Measurements from ENCODE around the gene MALRD1. TPM values are rescaled to one million over a fixed set of nuclear protein-coding genes. Genes with fewer than 3 reads are reported as not detected.

The MALRD1 gene
- total RNA-seq, 2 experiments from 2014 or later = not detected

- no peak for ATAC-seq
- CTCF ChIA-PET = no interaction called here
- H3K4me1 Mint-ChIP-seq = no peaks in the 10 kb centered on the region
- H3K27me3 Mint-ChIP-seq = no peaks in the 10 kb centered on the region
- no peaks in the 10 kb centered on the region for H3K36me3 Mint-ChIP-seq (ENCODE audit: low read depth)
- H3K9me3 Mint-ChIP-seq (ENCODE audit: low read depth) = peaks cover 7% of the 10 kb centered on the region
- no peak overlapping the region for H3K27ac Mint-ChIP-seq
- H3K4me3 Mint-ChIP-seq = no peak overlapping the region
- POLR2A ChIA-PET = no interaction called here
- no peak for DNase-seq
- intact Hi-C loops (cut with DNase I, micrococcal nuclease) = no loop called here
Measured at GRCh38 chr10:19048891-19049290, 290 bp downstream of the MALRD1 start.

- ChIA-PET CTCF (no interaction called here), POLR2A (no interaction called here)
- ATAC-seq (no peak), DNase-seq (no peak)
- Mint-ChIP-seq H3K27ac (no peak overlapping the region), H3K4me3 (no peak overlapping the region), H3K36me3 (ENCODE audit: low read depth) (no peaks in the 10 kb centered on the region), H3K27me3 (no peaks in the 10 kb centered on the region), H3K9me3 (ENCODE audit: low read depth) (peaks cover 7% of the 10 kb centered on the region), H3K4me1 (no peaks in the 10 kb centered on the region)
- intact Hi-C loops (cut with DNase I, micrococcal nuclease) = no loop called here
Measured at GRCh38 chr10:19049567-19049966, 966 bp downstream of the MALRD1 start.

GRCh38 chr10:19054289-19054835, 5.8 kb downstream of the MALRD1 start:
- no peaks in the 10 kb centered on the region for H3K4me1 Mint-ChIP-seq
- DNase-seq (no peak), ATAC-seq (no peak)
- no peaks in the 10 kb centered on the region for H3K27me3 Mint-ChIP-seq
- H3K36me3 Mint-ChIP-seq (ENCODE audit: low read depth) = no peaks in the 10 kb centered on the region
- intact Hi-C loops (cut with DNase I, micrococcal nuclease) = no loop called here
- POLR2A ChIA-PET = no interaction called here
- CTCF ChIA-PET = no interaction called here
- no peak overlapping the region for H3K27ac Mint-ChIP-seq
- peaks cover 7% of the 10 kb centered on the region for H3K9me3 Mint-ChIP-seq (ENCODE audit: low read depth)
- H3K4me3 Mint-ChIP-seq = no peak overlapping the region

- Mint-ChIP-seq H3K36me3 (ENCODE audit: low read depth) (no peaks in the 10 kb centered on the region), H3K27ac (no peak overlapping the region), H3K9me3 (ENCODE audit: low read depth) (peaks cover 13% of the 10 kb centered on the region), H3K4me3 (no peak overlapping the region), H3K27me3 (no peaks in the 10 kb centered on the region), H3K4me1 (no peaks in the 10 kb centered on the region)
- ChIA-PET CTCF (interaction anchor here (0.6 kb wide), 1 partner anchor 110 kb away, joined by 3 read pairs; no protein-coding TSS in a partner anchor), POLR2A (no interaction called here)
- intact Hi-C loops (cut with DNase I, micrococcal nuclease) = no loop called here
- ATAC-seq (no peak), DNase-seq (no peak)
Measured at GRCh38 chr10:19058046-19058445, 9.4 kb downstream of the MALRD1 start.

- Mint-ChIP-seq H3K27ac (no peak overlapping the region), H3K4me1 (no peaks in the 10 kb centered on the region), H3K36me3 (ENCODE audit: low read depth) (no peaks in the 10 kb centered on the region), H3K27me3 (no peaks in the 10 kb centered on the region), H3K4me3 (no peak overlapping the region), H3K9me3 (ENCODE audit: low read depth) (peaks cover 13% of the 10 kb centered on the region)
- DNase-seq (no peak), ATAC-seq (no peak)
- intact Hi-C loops (cut with DNase I, micrococcal nuclease) = no loop called here
- ChIA-PET CTCF (no interaction called here), POLR2A (no interaction called here)
Measured at GRCh38 chr10:19063986-19064385, 15.4 kb downstream of the MALRD1 start.

GRCh38 chr10:19071946-19072345, 23.3 kb downstream of the MALRD1 start:
- no peak for DNase-seq
- H3K27me3 Mint-ChIP-seq = no peaks in the 10 kb centered on the region
- POLR2A ChIA-PET = no interaction called here
- intact Hi-C loops (cut with DNase I, micrococcal nuclease) = no loop called here
- no peaks in the 10 kb centered on the region for H3K4me1 Mint-ChIP-seq
- no peak for ATAC-seq
- no peak overlapping the region for H3K27ac Mint-ChIP-seq
- CTCF ChIA-PET = interaction anchor here (0.8 kb wide), 1 partner anchor 1338 kb away, joined by 3 read pairs; no protein-coding TSS in a partner anchor
- no peaks in the 10 kb centered on the region for H3K9me3 Mint-ChIP-seq (ENCODE audit: low read depth)
- H3K4me3 Mint-ChIP-seq = no peak overlapping the region
- H3K36me3 Mint-ChIP-seq (ENCODE audit: low read depth) = no peaks in the 10 kb centered on the region

GRCh38 chr10:19077276-19077675, 28.7 kb downstream of the MALRD1 start:
- no peak overlapping the region for H3K4me3 Mint-ChIP-seq
- no peaks in the 10 kb centered on the region for H3K4me1 Mint-ChIP-seq
- H3K27ac Mint-ChIP-seq = no peak overlapping the region
- intact Hi-C loops (cut with DNase I, micrococcal nuclease) = no loop called here
- H3K36me3 Mint-ChIP-seq (ENCODE audit: low read depth) = no peaks in the 10 kb centered on the region
- H3K27me3 Mint-ChIP-seq = no peaks in the 10 kb centered on the region
- no peak for DNase-seq
- ChIA-PET CTCF (no interaction called here), POLR2A (no interaction called here)
- ATAC-seq = no peak
- peaks cover 2% of the 10 kb centered on the region for H3K9me3 Mint-ChIP-seq (ENCODE audit: low read depth)

GRCh38 chr10:19096501-19097073, 48.0 kb downstream of the MALRD1 start:
- no peak overlapping the region for H3K27ac Mint-ChIP-seq
- peaks cover 2% of the 10 kb centered on the region for H3K36me3 Mint-ChIP-seq (ENCODE audit: low read depth)
- no peak overlapping the region for H3K4me3 Mint-ChIP-seq
- ATAC-seq (no peak), DNase-seq (no peak)
- CTCF ChIA-PET = no interaction called here
- H3K4me1 Mint-ChIP-seq = no peaks in the 10 kb centered on the region
- no peaks in the 10 kb centered on the region for H3K9me3 Mint-ChIP-seq (ENCODE audit: low read depth)
- intact Hi-C loops (cut with DNase I, micrococcal nuclease) = no loop called here
- no peaks in the 10 kb centered on the region for H3K27me3 Mint-ChIP-seq
- POLR2A ChIA-PET = no interaction called here

- H3K4me3 Mint-ChIP-seq = no peak overlapping the region
- no peaks in the 10 kb centered on the region for H3K4me1 Mint-ChIP-seq
- CTCF ChIA-PET = no interaction called here
- DNase-seq (no peak), ATAC-seq (no peak)
- no peak overlapping the region for H3K27ac Mint-ChIP-seq
- peaks cover 2% of the 10 kb centered on the region for H3K36me3 Mint-ChIP-seq (ENCODE audit: low read depth)
- POLR2A ChIA-PET = no interaction called here
- no peaks in the 10 kb centered on the region for H3K27me3 Mint-ChIP-seq
- no peaks in the 10 kb centered on the region for H3K9me3 Mint-ChIP-seq (ENCODE audit: low read depth)
- intact Hi-C loops (cut with DNase I, micrococcal nuclease) = no loop called here
Measured at GRCh38 chr10:19097151-19097550, 48.5 kb downstream of the MALRD1 start.

GRCh38 chr10:19098803-19099202, 50.2 kb downstream of the MALRD1 start:
- Mint-ChIP-seq H3K27me3 (no peaks in the 10 kb centered on the region), H3K9me3 (ENCODE audit: low read depth) (peaks cover 2% of the 10 kb centered on the region), H3K27ac (no peak overlapping the region), H3K4me3 (no peak overlapping the region), H3K4me1 (no peaks in the 10 kb centered on the region), H3K36me3 (ENCODE audit: low read depth) (peaks cover 2% of the 10 kb centered on the region)
- CTCF ChIA-PET = interaction anchor here (0.8 kb wide), 1 partner anchor 48 kb away, joined by 3 read pairs; no protein-coding TSS in a partner anchor
- no peak for DNase-seq
- POLR2A ChIA-PET = no interaction called here
- intact Hi-C loops (cut with DNase I, micrococcal nuclease) = no loop called here
- ATAC-seq = no peak

- CTCF ChIA-PET = no interaction called here
- Mint-ChIP-seq H3K4me1 (no peaks in the 10 kb centered on the region), H3K27ac (no peak overlapping the region), H3K4me3 (no peak overlapping the region), H3K27me3 (no peaks in the 10 kb centered on the region), H3K36me3 (ENCODE audit: low read depth) (no peaks in the 10 kb centered on the region), H3K9me3 (ENCODE audit: low read depth) (peaks cover 24% of the 10 kb centered on the region)
- DNase-seq (no peak), ATAC-seq (no peak)
- intact Hi-C loops (cut with DNase I, micrococcal nuclease) = no loop called here
- POLR2A ChIA-PET = no interaction called here
Measured at GRCh38 chr10:19107406-19107805, 58.8 kb downstream of the MALRD1 start.

- Mint-ChIP-seq H3K4me3 (no peak overlapping the region), H3K27ac (no peak overlapping the region), H3K4me1 (no peaks in the 10 kb centered on the region), H3K36me3 (ENCODE audit: low read depth) (no peaks in the 10 kb centered on the region), H3K27me3 (no peaks in the 10 kb centered on the region), H3K9me3 (ENCODE audit: low read depth) (peaks cover 21% of the 10 kb centered on the region)
- ChIA-PET CTCF (no interaction called here), POLR2A (no interaction called here)
- intact Hi-C loops (cut with DNase I, micrococcal nuclease) = no loop called here
- ATAC-seq (no peak), DNase-seq (no peak)
Measured at GRCh38 chr10:19111501-19112267, 63.1 kb downstream of the MALRD1 start.

Data from activated CD4-positive, alpha-beta T cell treated with anti-CD3 and anti-CD28 coated beads for 36 hours (primary cell).